ENCODE measurements around the gene PDE3A. TPM values are rescaled to one million over a fixed set of nuclear protein-coding genes. Genes with fewer than 3 reads are reported as not detected.

The PDE3A gene
- total RNA-seq, 1 experiment from 2014 or later = 19.9 TPM

- DNase-seq = no peak
- intact Hi-C loops (cut with micrococcal nuclease; ENCODE audit: unreplicated experiment) = no loop called here
- no peaks in the 10 kb centered on the region for H3K4me1 Mint-ChIP-seq (ENCODE audit: low read depth, unreplicated experiment)
- H3K36me3 Mint-ChIP-seq (ENCODE audit: insufficient read depth, unreplicated experiment) = no peaks in the 10 kb centered on the region
- H3K27ac Mint-ChIP-seq (ENCODE audit: unreplicated experiment) = no peak overlapping the region
- H3K27me3 Mint-ChIP-seq (ENCODE audit: unreplicated experiment) = no peaks in the 10 kb centered on the region
- BruUV-seq (replicated peaks) = no TSS peak
- H3K9me3 Mint-ChIP-seq (ENCODE audit: low read depth, unreplicated experiment) = no peaks in the 10 kb centered on the region
- CTCF ChIA-PET = no interaction called here
- no peak for TF ChIP-seq CTCF (IDR thresholded peaks at IDR 0.05; ENCODE audit: unreplicated experiment)
- H3K4me3 Mint-ChIP-seq (ENCODE audit: low read depth, unreplicated experiment) = no peak overlapping the region
These were observed 43.0 kb downstream of the PDE3A start for GRCh38 chr12:20411345-20411744.

GRCh38 chr12:20415028-20415427, 46.7 kb downstream of the PDE3A start:
- CTCF ChIA-PET = interaction anchor here (0.9 kb wide), 1 partner anchor 1660 kb away, joined by 4 read pairs; no protein-coding TSS in a partner anchor
- intact Hi-C loops (cut with micrococcal nuclease; ENCODE audit: unreplicated experiment) = no loop called here
- no TSS peak for BruUV-seq (replicated peaks)
- H3K4me3 Mint-ChIP-seq (ENCODE audit: low read depth, unreplicated experiment) = no peak overlapping the region
- DNase-seq = no peak
- no peak for TF ChIP-seq CTCF (IDR thresholded peaks at IDR 0.05; ENCODE audit: unreplicated experiment)
- no peaks in the 10 kb centered on the region for H3K9me3 Mint-ChIP-seq (ENCODE audit: low read depth, unreplicated experiment)
- H3K4me1 Mint-ChIP-seq (ENCODE audit: low read depth, unreplicated experiment) = peaks cover under 1% of the 10 kb centered on the region
- no peaks in the 10 kb centered on the region for H3K36me3 Mint-ChIP-seq (ENCODE audit: insufficient read depth, unreplicated experiment)
- H3K27me3 Mint-ChIP-seq (ENCODE audit: unreplicated experiment) = no peaks in the 10 kb centered on the region
- no peak overlapping the region for H3K27ac Mint-ChIP-seq (ENCODE audit: unreplicated experiment)

- Mint-ChIP-seq H3K4me3 (ENCODE audit: low read depth, unreplicated experiment) (no peak overlapping the region), H3K27ac (ENCODE audit: unreplicated experiment) (no peak overlapping the region), H3K27me3 (ENCODE audit: unreplicated experiment) (no peaks in the 10 kb centered on the region), H3K36me3 (ENCODE audit: insufficient read depth, unreplicated experiment) (no peaks in the 10 kb centered on the region), H3K9me3 (ENCODE audit: low read depth, unreplicated experiment) (no peaks in the 10 kb centered on the region), H3K4me1 (ENCODE audit: low read depth, unreplicated experiment) (peaks cover 6% of the 10 kb centered on the region)
- CTCF ChIA-PET = no interaction called here
- no peak for TF ChIP-seq CTCF (IDR thresholded peaks at IDR 0.05; ENCODE audit: unreplicated experiment)
- intact Hi-C loops (cut with micrococcal nuclease; ENCODE audit: unreplicated experiment) = no loop called here
- DNase-seq = no peak
- BruUV-seq (replicated peaks) = no TSS peak
These were observed 47.3 kb downstream of the PDE3A start for GRCh38 chr12:20415641-20416040.

GRCh38 chr12:20420557-20420956, 52.2 kb downstream of the PDE3A start:
- no peak for DNase-seq

More at GRCh38 chr12:20420557-20420956, 52.2 kb downstream of the PDE3A start:
- H3K4me1 Mint-ChIP-seq (ENCODE audit: low read depth, unreplicated experiment) = peaks cover 10% of the 10 kb centered on the region
- no peak for TF ChIP-seq CTCF (IDR thresholded peaks at IDR 0.05; ENCODE audit: unreplicated experiment)
- no peak overlapping the region for H3K4me3 Mint-ChIP-seq (ENCODE audit: low read depth, unreplicated experiment)
- no peaks in the 10 kb centered on the region for H3K27me3 Mint-ChIP-seq (ENCODE audit: unreplicated experiment)
- no peaks in the 10 kb centered on the region for H3K36me3 Mint-ChIP-seq (ENCODE audit: insufficient read depth, unreplicated experiment)
- no peak overlapping the region for H3K27ac Mint-ChIP-seq (ENCODE audit: unreplicated experiment)
- intact Hi-C loops (cut with micrococcal nuclease; ENCODE audit: unreplicated experiment) = no loop called here
- BruUV-seq (replicated peaks) = no TSS peak
- H3K9me3 Mint-ChIP-seq (ENCODE audit: low read depth, unreplicated experiment) = no peaks in the 10 kb centered on the region
- CTCF ChIA-PET = no interaction called here
